HG03045 (cell line): ENCODE results near the gene RFX3.

ENCODE experiments used
- ATAC-seq: cut with Tn5 transposase; IDR thresholded peaks from one replicate; pipeline ENCODE4 v1.9.1; 2021; ENCODE audit warnings: mild to moderate bottlenecking, moderate library complexity; ENCODE audit not compliant: unreplicated experiment

The RFX3 gene

GRCh38 chr9:3238236-3238635, 287.6 kb downstream of the RFX3 start:
- ATAC-seq, result no peak

GRCh38 chr9:3237121-3237520, 288.7 kb downstream of the RFX3 start:
- ATAC-seq, result no peak

GRCh38 chr9:3235497-3235896, 290.3 kb downstream of the RFX3 start:
- ATAC-seq, result no peak

- no peak for ATAC-seq
These were observed 300.9 kb downstream of the RFX3 start for GRCh38 chr9:3224931-3225330.

- no peak for ATAC-seq
These were observed 310.1 kb downstream of the RFX3 start for GRCh38 chr9:3215658-3216057.

- no peak for ATAC-seq
These were observed 311.1 kb downstream of the RFX3 start for GRCh38 chr9:3214741-3215140.

- no peak for ATAC-seq
These were observed 320.2 kb downstream of the RFX3 start for GRCh38 chr9:3205421-3206095.

GRCh38 chr9:3200331-3200774, 325.4 kb downstream of the RFX3 start:
- no peak for ATAC-seq

- no peak for ATAC-seq
These were observed 332.0 kb downstream of the RFX3 start for GRCh38 chr9:3193791-3194190.

GRCh38 chr9:3191715-3192114, 334.1 kb downstream of the RFX3 start:
- ATAC-seq, result no peak

- ATAC-seq, result no peak
These were observed 336.5 kb downstream of the RFX3 start for GRCh38 chr9:3189113-3189861.

- no peak for ATAC-seq
These were observed 339.1 kb downstream of the RFX3 start for GRCh38 chr9:3186751-3187150.

GRCh38 chr9:3181049-3181953, 344.5 kb downstream of the RFX3 start:
- no peak for ATAC-seq

GRCh38 chr9:3180696-3181048, 345.1 kb downstream of the RFX3 start:
- ATAC-seq, result no peak

- no peak for ATAC-seq
These were observed 346.1 kb downstream of the RFX3 start for GRCh38 chr9:3179711-3180110.

GRCh38 chr9:3177936-3178335, 347.9 kb downstream of the RFX3 start:
- ATAC-seq, result no peak

GRCh38 chr9:3177146-3177761, 348.5 kb downstream of the RFX3 start:
- no peak for ATAC-seq

GRCh38 chr9:3173374-3173773, 352.4 kb downstream of the RFX3 start:
- no peak for ATAC-seq

- ATAC-seq, result no peak
These were observed 355.0 kb downstream of the RFX3 start for GRCh38 chr9:3170819-3171218.
